ENCODE data around the gene FGGY.

The FGGY gene

GRCh38 chr1:59322394-59322793, 25.5 kb downstream of the FGGY start:
- DNase-seq (ENCODE audit: low read depth): no peak
- TF ChIP-seq CTCF (IDR thresholded peaks at IDR 0.05; ENCODE audit: low read depth, low read length, missing control alignments): no peak
- H3K4me3 ChIP-seq (ENCODE audit: low read depth, low read length): no peak overlapping the region

DNA sequence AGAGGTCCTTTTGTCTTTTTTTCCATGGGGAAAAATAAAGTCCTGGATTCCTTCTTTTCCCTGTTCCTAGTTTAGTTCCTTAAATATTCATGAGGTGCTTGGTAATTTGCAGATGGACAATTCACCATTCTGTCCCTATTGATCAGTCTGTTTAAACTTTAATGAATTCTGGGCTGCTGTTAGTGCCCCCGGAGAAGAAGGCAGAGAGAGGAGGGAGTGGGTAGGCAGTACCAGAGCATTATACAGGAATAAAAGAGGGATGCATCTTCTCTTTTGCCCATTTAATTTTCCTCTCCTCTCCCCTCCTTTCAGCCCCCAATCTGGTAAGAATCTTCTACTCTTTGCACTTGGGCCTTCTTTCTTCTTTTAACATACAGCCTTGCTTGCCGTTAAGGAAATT, 25.9 kb downstream of the FGGY start:
- H3K4me3 ChIP-seq (ENCODE audit: low read depth, low read length): no peak overlapping the region
- no peak for DNase-seq (ENCODE audit: low read depth)
- no peak for TF ChIP-seq CTCF (IDR thresholded peaks at IDR 0.05; ENCODE audit: low read depth, low read length, missing control alignments)

DNA sequence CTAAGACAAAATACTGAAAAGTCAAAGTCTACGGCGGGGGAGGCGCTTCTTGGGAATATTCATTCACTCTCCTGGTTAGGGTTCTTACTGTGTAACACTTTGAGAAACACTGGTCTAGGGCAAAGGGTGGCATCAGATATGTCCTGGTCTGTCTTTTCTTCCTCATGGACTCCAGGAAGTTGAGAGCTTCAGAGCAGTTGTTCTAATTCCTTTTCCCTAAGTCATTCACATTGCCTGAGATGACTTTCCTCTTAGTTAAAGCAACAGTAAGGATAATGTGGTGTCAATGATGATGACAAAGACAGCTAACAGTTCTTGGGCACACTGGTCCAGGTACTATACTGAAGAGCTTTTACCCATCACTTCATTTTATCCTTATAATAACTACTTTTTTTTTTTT, 27.0 kb downstream of the FGGY start:
- no peak overlapping the region for H3K4me3 ChIP-seq (ENCODE audit: low read depth, low read length)
- no peak for DNase-seq (ENCODE audit: low read depth)
- TF ChIP-seq CTCF (IDR thresholded peaks at IDR 0.05; ENCODE audit: low read depth, low read length, missing control alignments): no peak

GRCh38 chr1:59328353-59328752, 31.5 kb downstream of the FGGY start:
- TF ChIP-seq CTCF (IDR thresholded peaks at IDR 0.05; ENCODE audit: low read depth, low read length, missing control alignments): no peak
- no peak overlapping the region for H3K4me3 ChIP-seq (ENCODE audit: low read depth, low read length)
- no peak for DNase-seq (ENCODE audit: low read depth)

GRCh38 chr1:59329412-59330053, 32.6 kb downstream of the FGGY start:
- H3K4me3 ChIP-seq (ENCODE audit: low read depth, low read length): no peak overlapping the region
- no peak for DNase-seq (ENCODE audit: low read depth)

GRCh38 chr1:59331686-59332620, 35.1 kb downstream of the FGGY start:
- no peak for TF ChIP-seq CTCF (IDR thresholded peaks at IDR 0.05; ENCODE audit: low read depth, low read length, missing control alignments)
- H3K4me3 ChIP-seq (ENCODE audit: low read depth, low read length): no peak overlapping the region
- no peak for DNase-seq (ENCODE audit: low read depth)

More at GRCh38 chr1:59329412-59330053, 32.6 kb downstream of the FGGY start:
- no peak for TF ChIP-seq CTCF (IDR thresholded peaks at IDR 0.05; ENCODE audit: low read depth, low read length, missing control alignments)
